Measurements from ENCODE around the gene GEMIN7.

- TF ChIP-seq, protein P1, sequence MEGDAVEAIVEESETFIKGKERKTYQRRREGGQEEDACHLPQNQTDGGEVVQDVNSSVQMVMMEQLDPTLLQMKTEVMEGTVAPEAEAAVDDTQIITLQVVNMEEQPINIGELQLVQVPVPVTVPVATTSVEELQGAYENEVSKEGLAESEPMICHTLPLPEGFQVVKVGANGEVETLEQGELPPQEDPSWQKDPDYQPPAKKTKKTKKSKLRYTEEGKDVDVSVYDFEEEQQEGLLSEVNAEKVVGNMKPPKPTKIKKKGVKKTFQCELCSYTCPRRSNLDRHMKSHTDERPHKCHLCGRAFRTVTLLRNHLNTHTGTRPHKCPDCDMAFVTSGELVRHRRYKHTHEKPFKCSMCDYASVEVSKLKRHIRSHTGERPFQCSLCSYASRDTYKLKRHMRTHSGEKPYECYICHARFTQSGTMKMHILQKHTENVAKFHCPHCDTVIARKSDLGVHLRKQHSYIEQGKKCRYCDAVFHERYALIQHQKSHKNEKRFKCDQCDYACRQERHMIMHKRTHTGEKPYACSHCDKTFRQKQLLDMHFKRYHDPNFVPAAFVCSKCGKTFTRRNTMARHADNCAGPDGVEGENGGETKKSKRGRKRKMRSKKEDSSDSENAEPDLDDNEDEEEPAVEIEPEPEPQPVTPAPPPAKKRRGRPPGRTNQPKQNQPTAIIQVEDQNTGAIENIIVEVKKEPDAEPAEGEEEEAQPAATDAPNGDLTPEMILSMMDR (IDR thresholded peaks at IDR 0.05): no peak
- TF ChIP-seq POLR2A (IDR thresholded peaks at IDR 0.05): no peak
These were observed 21.8 kb downstream of the GEMIN7 start for GRCh38 chr19:45100846-45101252.
